ENCODE data around the gene RGS8. TPM values are rescaled to one million over a fixed set of nuclear protein-coding genes. Genes with fewer than 3 reads are reported as not detected.

RGS8 gene
- total RNA-seq, 4 donors from 2014 or later: not detected

DNA sequence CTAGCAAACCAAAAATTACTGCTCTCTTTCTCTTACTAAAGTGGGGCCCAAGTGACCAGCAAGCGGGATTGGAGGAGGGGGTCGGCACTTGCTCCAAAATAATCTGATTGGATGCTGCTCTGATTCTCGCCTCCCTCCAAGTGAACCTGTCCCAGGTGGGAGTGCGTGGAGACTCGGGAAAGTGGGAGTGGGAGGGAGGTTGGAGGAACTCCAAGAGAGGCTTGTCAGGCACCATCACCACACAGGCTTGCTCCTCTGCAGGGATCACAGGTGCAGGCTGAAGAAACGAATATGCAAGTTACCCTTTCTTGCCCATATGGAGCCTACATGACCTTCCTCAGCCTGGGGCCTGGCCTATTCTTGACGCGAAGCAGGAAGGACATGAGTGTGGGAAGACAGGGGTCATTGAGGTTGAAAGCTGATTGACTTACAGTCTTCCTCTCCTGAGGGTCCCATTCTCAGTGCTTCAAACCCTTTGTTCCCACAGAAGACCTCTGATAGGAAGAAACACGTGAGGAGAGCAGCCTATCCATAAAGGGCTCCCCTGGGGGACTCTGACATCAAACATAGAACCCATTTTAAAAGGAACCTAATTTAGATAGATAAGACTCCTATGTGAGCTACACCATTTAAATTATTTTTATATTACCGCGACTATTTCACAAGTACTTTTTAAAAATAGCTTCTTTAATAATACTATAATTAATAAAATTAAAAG lies 14.2 kb downstream of the RGS8 start:
- Histone ChIP-seq H3K4me3 (no peak overlapping the region), H3K36me3 (no peaks in the 10 kb centered on the region), H3K4me1 (no peaks in the 10 kb centered on the region), H3K27me3 (no peaks in the 10 kb centered on the region), H3K27ac (no peak overlapping the region), H3K9me3 (no peaks in the 10 kb centered on the region)
- no peak for DNase-seq
- TF ChIP-seq POLR2A (IDR thresholded peaks at IDR 0.05): no peak
- TF ChIP-seq, protein P1, sequence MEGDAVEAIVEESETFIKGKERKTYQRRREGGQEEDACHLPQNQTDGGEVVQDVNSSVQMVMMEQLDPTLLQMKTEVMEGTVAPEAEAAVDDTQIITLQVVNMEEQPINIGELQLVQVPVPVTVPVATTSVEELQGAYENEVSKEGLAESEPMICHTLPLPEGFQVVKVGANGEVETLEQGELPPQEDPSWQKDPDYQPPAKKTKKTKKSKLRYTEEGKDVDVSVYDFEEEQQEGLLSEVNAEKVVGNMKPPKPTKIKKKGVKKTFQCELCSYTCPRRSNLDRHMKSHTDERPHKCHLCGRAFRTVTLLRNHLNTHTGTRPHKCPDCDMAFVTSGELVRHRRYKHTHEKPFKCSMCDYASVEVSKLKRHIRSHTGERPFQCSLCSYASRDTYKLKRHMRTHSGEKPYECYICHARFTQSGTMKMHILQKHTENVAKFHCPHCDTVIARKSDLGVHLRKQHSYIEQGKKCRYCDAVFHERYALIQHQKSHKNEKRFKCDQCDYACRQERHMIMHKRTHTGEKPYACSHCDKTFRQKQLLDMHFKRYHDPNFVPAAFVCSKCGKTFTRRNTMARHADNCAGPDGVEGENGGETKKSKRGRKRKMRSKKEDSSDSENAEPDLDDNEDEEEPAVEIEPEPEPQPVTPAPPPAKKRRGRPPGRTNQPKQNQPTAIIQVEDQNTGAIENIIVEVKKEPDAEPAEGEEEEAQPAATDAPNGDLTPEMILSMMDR (IDR thresholded peaks at IDR 0.05): no peak

GRCh38 chr1:182669266-182669665 lies 15.1 kb downstream of the RGS8 start:
- Histone ChIP-seq H3K4me3 (no peak overlapping the region), H3K27me3 (no peaks in the 10 kb centered on the region), H3K4me1 (no peaks in the 10 kb centered on the region), H3K9me3 (no peaks in the 10 kb centered on the region), H3K27ac (no peak overlapping the region), H3K36me3 (no peaks in the 10 kb centered on the region)
- no peak for DNase-seq
- TF ChIP-seq POLR2A (IDR thresholded peaks at IDR 0.05): no peak
- TF ChIP-seq, protein P1 (IDR thresholded peaks at IDR 0.05): no peak

- Histone ChIP-seq H3K27me3 (no peaks in the 10 kb centered on the region), H3K36me3 (no peaks in the 10 kb centered on the region), H3K4me1 (no peaks in the 10 kb centered on the region), H3K4me3 (no peak overlapping the region), H3K27ac (no peak overlapping the region), H3K9me3 (no peaks in the 10 kb centered on the region)
- no peak for TF ChIP-seq POLR2A (IDR thresholded peaks at IDR 0.05)
- TF ChIP-seq, protein P1 (IDR thresholded peaks at IDR 0.05): no peak
- DNase-seq: no peak
Measured at GRCh38 chr1:182668521-182669054, 15.8 kb downstream of the RGS8 start.

GRCh38 chr1:182667848-182668505 lies 16.4 kb downstream of the RGS8 start:
- Histone ChIP-seq H3K27me3 (no peaks in the 10 kb centered on the region), H3K4me1 (no peaks in the 10 kb centered on the region), H3K4me3 (no peak overlapping the region), H3K9me3 (no peaks in the 10 kb centered on the region), H3K36me3 (no peaks in the 10 kb centered on the region), H3K27ac (no peak overlapping the region)
- no peak for DNase-seq
- TF ChIP-seq POLR2A (IDR thresholded peaks at IDR 0.05): no peak
- TF ChIP-seq, protein P1 (IDR thresholded peaks at IDR 0.05): no peak

DNA sequence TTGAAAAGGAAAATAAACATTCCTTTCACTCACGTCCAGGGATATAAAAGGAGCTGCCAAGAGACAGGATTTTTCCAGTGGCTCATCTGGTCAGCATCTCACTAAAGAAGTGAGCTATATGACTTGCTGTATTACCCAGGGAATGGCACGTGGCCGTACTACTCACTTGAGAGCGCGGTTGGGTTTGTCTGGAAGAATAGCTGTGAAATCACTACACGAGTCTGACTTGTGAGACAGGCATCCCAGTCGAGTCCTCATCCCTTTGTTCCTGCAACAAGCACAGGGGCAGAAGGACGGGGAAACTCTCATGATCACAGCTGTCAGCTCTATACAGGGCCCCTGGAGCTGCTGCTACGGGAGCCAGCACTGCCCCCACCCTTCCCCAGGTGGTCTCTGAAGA lies 17.7 kb downstream of the RGS8 start:
- DNase-seq: no peak
- Histone ChIP-seq H3K27ac (no peak overlapping the region), H3K4me3 (no peak overlapping the region), H3K27me3 (no peaks in the 10 kb centered on the region), H3K4me1 (no peaks in the 10 kb centered on the region), H3K36me3 (no peaks in the 10 kb centered on the region), H3K9me3 (no peaks in the 10 kb centered on the region)
- TF ChIP-seq POLR2A (IDR thresholded peaks at IDR 0.05): no peak
- TF ChIP-seq, protein P1 (IDR thresholded peaks at IDR 0.05): no peak
